Mucosa of rectum (tissue), 2 donors: ENCODE data around the gene HSPB6.

Experiments used
- H3K27ac ChIP-seq, 2 donors: one replicate each; pipeline ENCODE4 v1.7.0; 2013; ENCODE audit warnings: inconsistent platforms in 2 of 2, low read depth in 2 of 2, low read length in 2 of 2
- H3K27me3 ChIP-seq, 2 donors: one replicate each; pipeline ENCODE4 v1.7.0; 2013; ENCODE audit warnings: low read length in 2 of 2; ENCODE audit not compliant: control insufficient read depth in 2 of 2, insufficient read depth in 2 of 2
- H3K36me3 ChIP-seq, 2 donors: one replicate each; pipeline ENCODE4 v1.7.0; 2013; ENCODE audit warnings: low read length in 2 of 2; ENCODE audit not compliant: control insufficient read depth in 2 of 2, insufficient read depth in 2 of 2
- H3K4me1 ChIP-seq, 2 donors: one replicate each; pipeline ENCODE4 v1.7.0; 2013; ENCODE audit warnings: low read length in 2 of 2, mild to moderate bottlenecking in 1 of 2; ENCODE audit not compliant: control insufficient read depth in 2 of 2, insufficient read depth in 2 of 2
- H3K4me3 ChIP-seq, 2 donors: one replicate each; pipeline ENCODE4 v1.7.0; 2013; ENCODE audit warnings: low read length in 2 of 2
- H3K9ac ChIP-seq, 2 donors: one replicate each; pipeline ENCODE4 v1.7.0; 2013; ENCODE audit warnings: low read length in 2 of 2, low read depth in 1 of 2, mild to moderate bottlenecking in 1 of 2
- H3K9me3 ChIP-seq, 2 donors: one replicate each; pipeline ENCODE4 v1.7.0; 2013; ENCODE audit warnings: low read length in 2 of 2; ENCODE audit not compliant: control insufficient read depth in 2 of 2
- donor health status: healthy.
- donor health status: Normal muscosa, but diverticular disease.

Gene HSPB6

GRCh38 chr19:35792312-35792711 lies 35.5 kb upstream of the HSPB6 start:
- Histone ChIP-seq H3K36me3 (no peaks in the 10 kb centered on the region), H3K4me1 (no peaks in the 10 kb centered on the region), H3K27me3 (peaks cover 3 to 10% of the 10 kb centered on the region in 2 donors), H3K27ac (no peak overlapping the region), H3K4me3 (no peak overlapping the region), H3K9ac (no peak overlapping the region), H3K9me3 (no peaks in the 10 kb centered on the region)

- Histone ChIP-seq H3K36me3 (no peaks in the 10 kb centered on the region), H3K9me3 (no peaks in the 10 kb centered on the region), H3K27me3 (peaks cover 3 to 6% of the 10 kb centered on the region in 2 donors), H3K4me3 (no peak overlapping the region), H3K4me1 (no peaks in the 10 kb centered on the region), H3K27ac (no peak overlapping the region), H3K9ac (no peak overlapping the region)
Observed at GRCh38 chr19:35791814-35792279, 35.0 kb upstream of the HSPB6 start.

DNA sequence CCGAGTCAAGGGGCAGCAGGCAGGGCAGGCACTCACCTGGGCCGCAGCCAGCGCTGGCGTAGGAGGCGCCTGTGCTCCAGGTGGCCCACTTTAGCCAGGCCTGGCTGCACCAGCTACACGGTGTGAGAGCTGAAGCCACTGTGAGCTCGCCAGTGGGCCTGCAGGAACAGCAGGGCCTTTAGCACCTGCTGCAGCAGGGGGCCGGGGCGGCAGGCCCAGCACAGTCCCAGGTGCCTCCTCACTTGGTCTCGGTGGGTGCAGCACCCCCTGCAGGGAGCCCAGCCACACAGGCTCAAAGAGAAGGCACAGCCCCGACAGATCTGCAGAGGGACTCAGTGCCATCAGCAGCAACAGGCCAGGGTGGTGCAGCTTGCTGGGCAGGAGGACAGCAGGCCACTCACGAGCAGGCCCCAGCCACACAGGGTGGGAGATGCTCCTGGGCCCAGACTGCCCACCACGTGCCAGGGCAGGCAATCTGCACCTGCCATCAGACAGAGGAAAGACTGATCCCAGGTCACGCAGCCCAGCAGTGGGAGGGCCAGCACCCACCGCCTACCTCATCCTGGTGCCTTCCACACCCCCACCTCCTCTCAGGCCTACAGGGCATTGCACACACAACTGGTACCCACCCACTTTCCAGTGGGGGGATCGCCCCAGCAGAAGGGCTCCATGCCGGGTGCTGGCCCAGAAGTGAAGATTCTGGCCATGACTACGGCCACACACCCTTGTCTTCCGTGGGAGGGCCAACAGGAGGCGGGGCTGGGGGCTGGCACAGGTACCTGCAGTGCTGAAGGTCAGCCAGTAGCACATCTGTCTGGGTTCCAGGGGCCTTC lies 34.4 kb upstream of the HSPB6 start:
- no peaks in the 10 kb centered on the region for H3K27me3 ChIP-seq
- no peak overlapping the region for H3K4me3 ChIP-seq
- H3K36me3 ChIP-seq = no peaks in the 10 kb centered on the region
- no peaks in the 10 kb centered on the region for H3K4me1 ChIP-seq
- no peak overlapping the region for H3K9ac ChIP-seq
- no peaks in the 10 kb centered on the region for H3K9me3 ChIP-seq
- no peak overlapping the region for H3K27ac ChIP-seq

DNA sequence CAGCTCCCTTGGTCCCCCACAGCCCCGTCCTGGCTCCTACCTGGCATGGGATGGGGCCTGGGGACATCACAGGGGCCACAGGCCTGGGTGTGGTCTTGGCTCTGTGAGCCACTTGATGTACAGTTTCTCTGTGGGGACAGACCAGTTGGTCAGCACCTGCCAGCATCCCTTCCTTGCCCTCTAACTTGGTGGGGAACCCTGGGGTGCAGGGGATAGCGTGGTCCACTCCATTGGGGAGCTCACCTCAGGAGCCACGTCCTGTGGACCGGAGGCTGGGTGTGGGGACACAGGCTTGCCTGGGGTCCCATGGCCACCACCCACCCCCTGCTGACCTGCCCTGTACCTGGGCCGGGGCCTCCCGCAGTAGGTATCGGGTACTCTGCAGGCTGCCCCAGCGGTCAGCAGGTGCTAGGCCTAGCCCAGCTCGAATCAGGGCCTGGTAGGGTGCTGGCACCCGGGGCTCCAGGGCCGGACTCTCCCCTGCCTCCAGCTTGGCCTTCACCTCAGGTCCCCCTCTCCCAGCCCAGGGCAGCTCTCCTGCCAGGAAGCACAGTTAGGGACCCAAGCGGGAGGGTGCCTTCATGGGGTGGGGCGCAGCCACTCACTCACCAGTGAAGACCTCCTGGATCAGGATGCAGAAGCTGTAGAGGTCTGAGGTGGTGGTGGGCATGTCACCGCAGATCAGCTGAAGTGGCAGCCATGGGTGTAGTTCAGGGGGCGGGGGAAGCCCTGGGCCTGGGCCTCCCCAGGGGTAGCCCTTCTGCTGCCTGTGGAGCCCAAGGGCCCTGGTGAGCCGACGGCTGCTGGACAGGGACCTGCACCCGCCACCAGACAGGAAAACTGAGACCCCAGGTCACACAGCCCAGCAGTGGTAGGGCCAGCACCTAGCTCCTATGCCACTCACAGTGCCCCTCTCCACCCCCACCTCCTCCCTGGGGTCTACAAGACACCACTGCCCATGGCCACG lies 33.4 kb upstream of the HSPB6 start:
- H3K27ac ChIP-seq = no peak overlapping the region
- H3K4me1 ChIP-seq = no peaks in the 10 kb centered on the region
- no peaks in the 10 kb centered on the region for H3K27me3 ChIP-seq
- no peak overlapping the region for H3K4me3 ChIP-seq
- no peaks in the 10 kb centered on the region for H3K36me3 ChIP-seq
- no peak overlapping the region for H3K9ac ChIP-seq
- H3K9me3 ChIP-seq = no peaks in the 10 kb centered on the region

DNA sequence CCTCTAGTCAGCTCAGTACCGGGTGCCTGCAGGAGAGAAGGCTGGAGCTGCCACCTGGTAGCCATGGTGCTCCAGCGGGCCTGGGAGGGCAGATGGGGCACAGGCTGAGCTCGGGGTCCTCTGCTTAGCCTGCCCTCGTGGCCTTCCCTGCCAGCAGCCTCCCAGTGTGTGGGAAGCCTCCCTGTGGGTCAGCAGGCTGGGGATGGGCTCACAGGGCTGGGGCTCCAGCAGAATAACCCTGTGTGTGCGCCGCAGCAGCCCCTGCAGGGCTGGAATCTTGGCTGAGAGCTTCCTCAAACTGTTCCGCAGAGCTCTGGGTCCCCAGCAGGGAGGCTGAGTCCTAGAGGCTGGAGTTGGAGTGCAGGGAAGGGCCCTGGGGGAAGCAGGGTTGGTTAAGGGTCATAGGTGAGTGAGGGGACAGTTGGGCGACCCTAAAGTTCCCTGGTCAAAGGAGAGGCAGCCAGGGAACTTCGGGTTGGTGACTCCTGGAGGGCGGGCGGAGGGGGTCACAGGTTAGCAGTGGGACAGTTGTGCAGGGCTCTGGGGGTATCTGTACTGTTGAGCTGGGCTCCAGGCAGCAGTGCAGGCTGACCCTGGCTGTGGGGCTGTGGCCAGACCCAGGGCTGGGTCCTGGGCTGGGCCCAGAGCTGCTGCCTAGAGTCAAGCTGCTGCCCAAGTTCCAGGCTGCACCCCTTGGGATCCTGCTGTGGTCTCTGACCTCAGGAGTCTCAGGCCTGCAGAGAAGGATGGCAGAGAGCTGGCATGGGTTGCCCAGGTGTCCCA lies 32.6 kb upstream of the HSPB6 start:
- no peaks in the 10 kb centered on the region for H3K9me3 ChIP-seq
- no peak overlapping the region for H3K27ac ChIP-seq
- H3K9ac ChIP-seq = no peak overlapping the region
- no peak overlapping the region for H3K4me3 ChIP-seq
- no peaks in the 10 kb centered on the region for H3K27me3 ChIP-seq
- no peaks in the 10 kb centered on the region for H3K36me3 ChIP-seq
- H3K4me1 ChIP-seq = no peaks in the 10 kb centered on the region

- Histone ChIP-seq H3K4me1 (no peaks in the 10 kb centered on the region), H3K36me3 (no peaks in the 10 kb centered on the region), H3K9me3 (no peaks in the 10 kb centered on the region), H3K27me3 (no peaks in the 10 kb centered on the region), H3K4me3 (no peak overlapping the region), H3K9ac (no peak overlapping the region), H3K27ac (no peak overlapping the region)
Observed at GRCh38 chr19:35788205-35788960, 31.6 kb upstream of the HSPB6 start.

DNA sequence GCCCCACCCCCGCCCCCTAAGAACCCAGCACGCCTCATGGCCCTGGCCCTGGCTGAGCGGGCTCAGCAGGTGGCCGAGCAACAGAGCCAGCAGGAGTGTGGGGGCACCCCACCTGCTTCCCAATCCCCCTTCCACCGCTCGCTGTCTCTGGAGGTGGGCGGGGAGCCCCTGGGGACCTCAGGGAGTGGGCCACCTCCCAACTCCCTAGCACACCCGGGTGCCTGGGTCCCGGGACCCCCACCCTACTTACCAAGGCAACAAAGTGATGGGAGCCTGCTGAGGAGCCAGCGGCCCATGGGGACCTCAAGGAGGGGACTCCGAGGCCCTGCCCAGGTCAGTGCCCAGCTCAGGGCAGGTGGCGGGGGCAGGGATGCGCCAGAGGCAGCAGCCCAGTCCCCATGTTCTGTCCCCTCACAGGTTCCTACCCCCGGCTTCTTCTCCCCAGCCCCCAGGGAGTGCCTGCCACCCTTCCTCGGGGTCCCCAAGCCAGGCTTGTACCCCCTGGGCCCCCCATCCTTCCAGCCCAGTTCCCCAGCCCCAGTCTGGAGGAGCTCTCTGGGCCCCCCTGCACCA lies 30.5 kb upstream of the HSPB6 start:
- Histone ChIP-seq H3K36me3 (no peaks in the 10 kb centered on the region), H3K27me3 (no peaks in the 10 kb centered on the region), H3K4me1 (no peaks in the 10 kb centered on the region), H3K9ac (no peak overlapping the region), H3K27ac (no peak overlapping the region), H3K4me3 (no peak overlapping the region), H3K9me3 (no peaks in the 10 kb centered on the region)

GRCh38 chr19:35786299-35787160 lies 29.7 kb upstream of the HSPB6 start:
- no peaks in the 10 kb centered on the region for H3K4me1 ChIP-seq
- no peaks in the 10 kb centered on the region for H3K27me3 ChIP-seq
- no peak overlapping the region for H3K4me3 ChIP-seq
- peaks cover 0 to under 1% of the 10 kb centered on the region in 2 donors for H3K36me3 ChIP-seq
- H3K27ac ChIP-seq = no peak overlapping the region
- no peak overlapping the region for H3K9ac ChIP-seq
- H3K9me3 ChIP-seq = no peaks in the 10 kb centered on the region
